Trophoblast cell (in vitro differentiated cells and primary cell): ENCODE measurements around the gene UBR4.
"Not testable (repeated sequence)": the region's sequence is repeated elsewhere in the genome, so short reads cannot be mapped to it uniquely, and the experiment has no call there.

ENCODE experiments used
- DNase-seq, 2 donors: peaks; one replicate each; pipeline ENCODE4 v3.0.0-alpha.2; 2016
- H2AFZ ChIP-seq: 2 replicates; pipeline ENCODE4 v1.6.1; 2013; ENCODE audit warnings: low read length, moderate library complexity, mild to moderate bottlenecking; ENCODE audit not compliant: insufficient read depth, poor library complexity
- H2AK5ac ChIP-seq: 2 replicates; pipeline ENCODE4 v1.6.1; 2013; ENCODE audit warnings: mild to moderate bottlenecking, low read length
- H2BK120ac ChIP-seq: 2 replicates; pipeline ENCODE4 v1.6.1; 2013; ENCODE audit warnings: low read length, mild to moderate bottlenecking, moderate library complexity; ENCODE audit not compliant: insufficient read depth, poor library complexity
- H2BK12ac ChIP-seq: 2 replicates; pipeline ENCODE4 v1.6.1; 2013; ENCODE audit warnings: mild to moderate bottlenecking, low read length, moderate library complexity
- H2BK5ac ChIP-seq: 2 replicates; pipeline ENCODE4 v1.6.1; 2013; ENCODE audit warnings: low read length, low read depth, moderate library complexity, mild to moderate bottlenecking; ENCODE audit not compliant: poor library complexity
- H3K14ac ChIP-seq: 2 replicates; pipeline ENCODE4 v1.6.1; 2013; ENCODE audit warnings: mild to moderate bottlenecking, low read length
- H3K18ac ChIP-seq: 2 replicates; pipeline ENCODE4 v1.6.1; 2013; ENCODE audit warnings: mild to moderate bottlenecking, low read length
- H3K23ac ChIP-seq: 2 replicates; pipeline ENCODE4 v1.6.1; 2013; ENCODE audit warnings: low read length
- H3K27ac ChIP-seq: 2 replicates; pipeline ENCODE4 v1.5.1; 2013; ENCODE audit warnings: low read depth, mild to moderate bottlenecking, inconsistent platforms, low read length, moderate library complexity
- H3K27me3 ChIP-seq: 2 replicates; pipeline ENCODE4 v1.6.1; 2013; ENCODE audit warnings: inconsistent platforms, mild to moderate bottlenecking, low read length, moderate library complexity; ENCODE audit not compliant: insufficient read depth
- H3K36me3 ChIP-seq, 2 experiments: 1 replicate in 1 of 2; 2 replicates in 1 of 2; pipeline ENCODE4 v1.6.1; 2013; ENCODE audit warnings: low read length in 2 of 2, mild to moderate bottlenecking in 2 of 2, moderate library complexity in 1 of 2; ENCODE audit not compliant: insufficient read depth in 2 of 2, control insufficient read depth in 1 of 2
- H3K4ac ChIP-seq: 2 replicates; pipeline ENCODE4 v1.6.1; 2013; ENCODE audit warnings: low read depth, mild to moderate bottlenecking, low read length, moderate library complexity
- H3K4me1 ChIP-seq, 2 experiments: 1 replicate in 1 of 2; 2 replicates in 1 of 2; pipeline ENCODE4 v1.6.1; 2013; ENCODE audit warnings: low read length in 2 of 2, mild to moderate bottlenecking in 2 of 2, moderate library complexity in 1 of 2; ENCODE audit not compliant: insufficient read depth in 2 of 2, control insufficient read depth in 1 of 2
- H3K4me2 ChIP-seq: 2 replicates; pipeline ENCODE4 v1.6.1; 2013; ENCODE audit warnings: inconsistent platforms, mild to moderate bottlenecking, low read length, moderate library complexity
- H3K4me3 ChIP-seq: 2 replicates; pipeline ENCODE4 v1.5.1; 2013; ENCODE audit warnings: mild to moderate bottlenecking, low read depth, low read length, inconsistent platforms
- H3K79me1 ChIP-seq: one replicate; pipeline ENCODE4 v1.6.1; 2013; ENCODE audit warnings: low read length
- H3K79me2 ChIP-seq: 2 replicates; pipeline ENCODE4 v1.6.1; 2013; ENCODE audit warnings: low read length, mild to moderate bottlenecking; ENCODE audit not compliant: control insufficient read depth, insufficient read depth, poor library complexity
- H3K9ac ChIP-seq: 2 replicates; pipeline ENCODE4 v1.6.1; 2013; ENCODE audit warnings: mild to moderate bottlenecking, low read length
- H3K9me3 ChIP-seq: 2 replicates; pipeline ENCODE4 v1.6.1; 2013; ENCODE audit warnings: low read depth, mild to moderate bottlenecking, control low read depth, inconsistent platforms, low read length; ENCODE audit not compliant: insufficient read depth
- H4K12ac ChIP-seq: 2 replicates; pipeline ENCODE4 v1.6.1; 2013; ENCODE audit warnings: low read depth, mild to moderate bottlenecking, low read length, moderate library complexity
- H4K8ac ChIP-seq: 2 replicates; pipeline ENCODE4 v1.6.1; 2013; ENCODE audit warnings: low read depth, mild to moderate bottlenecking, low read length, moderate library complexity
- H4K91ac ChIP-seq: one replicate; pipeline ENCODE4 v1.6.1; 2013; ENCODE audit warnings: low read depth, mild to moderate bottlenecking, low read length, moderate library complexity
- WGBS: extraction: QIAGEN DNeasy Blood & Tissue Kit; methylation state at CpG from one replicate; pipeline ENCODE4 v1.1.7; 2013; ENCODE audit warnings: missing lambda C conversion rate; ENCODE audit not compliant: insufficient read length, insufficient coverage; ENCODE audit errors: extremely low coverage; 5-methylcytosine and 5-hydroxymethylcytosine counted together

The UBR4 gene

DNA sequence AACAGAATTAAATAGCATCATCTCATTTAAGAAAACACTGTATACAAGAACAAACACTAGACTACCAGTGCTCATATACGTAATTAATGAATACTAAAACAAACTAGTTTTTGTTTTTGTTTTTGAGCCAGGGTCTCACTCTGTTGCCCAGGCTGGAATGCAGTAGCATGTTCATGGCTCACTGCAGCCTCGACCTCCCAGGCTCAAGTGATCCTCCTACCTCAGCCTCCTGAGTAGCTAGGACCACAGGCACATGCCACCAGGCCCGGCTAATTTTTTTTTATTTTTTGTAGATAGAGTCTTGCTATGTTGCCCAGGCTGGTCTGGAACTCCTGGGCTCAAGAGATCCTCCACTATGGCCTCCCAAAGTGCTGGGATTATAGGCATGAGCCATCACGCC is 6.5 kb upstream of the UBR4 start:
- not testable (repeated sequence) for H2BK5ac ChIP-seq, H2BK12ac ChIP-seq, H3K18ac ChIP-seq, H2AK5ac ChIP-seq, H4K12ac ChIP-seq, H3K27me3 ChIP-seq, H4K8ac ChIP-seq, H3K9me3 ChIP-seq, H3K23ac ChIP-seq, H3K79me2 ChIP-seq, H3K4me3 ChIP-seq, H3K9ac ChIP-seq, H3K79me1 ChIP-seq, H4K91ac ChIP-seq, H2AFZ ChIP-seq, DNase-seq, H2BK120ac ChIP-seq, H3K4ac ChIP-seq, H3K4me2 ChIP-seq, H3K4me1 ChIP-seq, H3K27ac ChIP-seq, H3K14ac ChIP-seq
- WGBS, result no CpG with 5 or more reads among the region's 4 CpGs
- H3K36me3 ChIP-seq, result peaks cover 19 to 33% of the 10 kb centered on the region in 2 experiments

- Histone ChIP-seq H3K27ac (no peak overlapping the region), H3K18ac (no peak overlapping the region), H3K9ac (no peak overlapping the region), H3K79me2 (peaks cover 12% of the 10 kb centered on the region), H2AFZ (no peak overlapping the region), H3K14ac (no peak overlapping the region), H3K4me2 (no peak overlapping the region), H2AK5ac (no peak overlapping the region), H3K4me3 (no peak overlapping the region), H3K9me3 (no peaks in the 10 kb centered on the region), H3K23ac (no peak overlapping the region), H4K12ac (no peak overlapping the region), H4K91ac (no peak overlapping the region), H3K36me3 (peaks cover 6 to 7% of the 10 kb centered on the region in 2 experiments), H3K4me1 (peaks cover 3 to 4% of the 10 kb centered on the region in 2 experiments), H2BK5ac (no peak overlapping the region), H3K4ac (no peak overlapping the region), H3K27me3 (no peaks in the 10 kb centered on the region), H2BK12ac (no peak overlapping the region), H4K8ac (no peak overlapping the region), H2BK120ac (no peak overlapping the region), H3K79me1 (peaks cover 13% of the 10 kb centered on the region)
- WGBS, result no CpG with 5 or more reads among the region's 1 CpG
- DNase-seq, result no peak
Measured at GRCh38 chr1:19213580-19213979, 3.5 kb upstream of the UBR4 start.

DNA sequence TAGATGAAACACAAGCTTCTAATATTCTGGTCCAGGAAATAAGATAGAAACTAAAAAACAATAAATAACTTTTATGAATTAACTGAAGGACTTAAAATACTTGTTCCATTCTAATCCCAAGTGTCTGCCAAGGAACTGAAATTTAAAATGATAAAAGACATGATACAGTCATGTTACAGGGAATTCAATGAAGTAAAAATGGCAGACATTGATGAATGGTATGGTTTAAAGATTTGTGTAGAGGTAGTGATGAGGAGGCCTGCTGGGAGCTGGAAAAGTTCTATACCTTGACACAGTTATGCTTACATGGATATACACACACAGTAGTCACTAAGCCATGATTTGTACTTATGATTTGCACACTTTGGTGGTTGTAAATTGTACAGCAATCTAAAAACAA is 2.1 kb upstream of the UBR4 start:
- Histone ChIP-seq H4K91ac (no peak overlapping the region), H3K23ac (no peak overlapping the region), H3K27me3 (no peaks in the 10 kb centered on the region), H2BK12ac (no peak overlapping the region), H3K4me3 (no peak overlapping the region), H3K4me1 (peaks cover 3 to 6% of the 10 kb centered on the region in 2 experiments), H2BK120ac (no peak overlapping the region), H3K79me2 (peaks cover 19% of the 10 kb centered on the region), H3K4ac (no peak overlapping the region), H3K79me1 (peaks cover 13% of the 10 kb centered on the region), H3K9me3 (no peaks in the 10 kb centered on the region), H4K12ac (no peak overlapping the region), H3K4me2 (no peak overlapping the region), H3K27ac (no peak overlapping the region), H2AK5ac (no peak overlapping the region), H3K18ac (no peak overlapping the region), H2AFZ (no peak overlapping the region), H2BK5ac (no peak overlapping the region), H3K9ac (no peak overlapping the region), H4K8ac (no peak overlapping the region), H3K14ac (no peak overlapping the region), H3K36me3 (peaks cover 1 to 7% of the 10 kb centered on the region in 2 experiments)
- no peak for DNase-seq

DNA sequence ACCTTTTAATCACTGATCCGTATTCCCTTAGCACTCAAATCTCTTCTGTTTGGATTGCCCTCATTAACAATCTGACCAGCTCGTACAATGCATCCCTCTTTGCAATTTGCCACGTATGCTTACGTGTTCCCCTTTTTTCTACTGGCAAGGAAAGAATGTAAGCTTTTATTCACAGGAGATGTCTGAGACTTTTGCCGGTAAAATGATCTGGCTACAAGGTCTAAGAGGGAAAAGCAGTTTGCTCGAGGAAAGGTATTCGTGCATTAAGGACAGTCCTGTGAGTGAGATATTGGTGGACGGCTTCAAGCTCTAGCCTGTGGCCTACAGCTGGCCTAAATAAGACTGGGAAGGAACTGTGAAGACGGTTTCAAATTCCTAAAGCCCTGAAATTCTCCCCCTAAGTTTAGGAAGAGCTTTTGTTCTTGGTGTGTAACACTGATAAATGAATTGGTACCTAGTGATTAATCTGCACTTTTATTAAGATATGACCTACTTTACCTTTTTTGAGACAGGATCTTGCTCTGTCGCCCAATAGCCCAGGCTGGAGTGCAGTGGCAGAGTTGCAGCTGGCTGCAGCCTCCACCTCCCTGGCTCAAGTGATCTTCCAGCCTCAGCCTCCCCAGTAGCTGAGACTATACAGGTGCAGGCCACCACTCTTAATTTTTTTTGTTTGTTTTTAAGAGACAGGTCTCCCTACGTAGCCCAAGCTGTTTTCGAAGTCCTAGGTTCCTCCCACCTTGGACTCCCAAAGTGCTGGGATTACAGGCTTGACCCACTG is 895 bp upstream of the UBR4 start:
- Histone ChIP-seq H3K4me2 (peak overlapping the region; percentile 73), H3K27me3 (no peaks in the 10 kb centered on the region), H3K27ac (peak overlapping the region; percentile 69), H4K91ac (no peak overlapping the region), H3K9me3 (no peaks in the 10 kb centered on the region), H2AK5ac (no peak overlapping the region), H3K79me1 (peaks cover 13% of the 10 kb centered on the region), H3K23ac (no peak overlapping the region), H2AFZ (no peak overlapping the region), H3K4me3 (peak overlapping the region; percentile 96), H2BK12ac (no peak overlapping the region), H3K14ac (no peak overlapping the region), H2BK5ac (no peak overlapping the region), H4K12ac (peak overlapping the region; percentile 83), H3K4me1 (peaks cover 3 to 6% of the 10 kb centered on the region in 2 experiments), H3K9ac (peak overlapping the region; percentile 94), H3K18ac (no peak overlapping the region), H3K79me2 (peaks cover 26% of the 10 kb centered on the region), H2BK120ac (no peak overlapping the region), H3K36me3 (peaks cover 1 to 4% of the 10 kb centered on the region in 2 experiments), H3K4ac (peak overlapping the region; percentile 65), H4K8ac (peak overlapping the region; percentile 72)
- DNase-seq, result peak in 1 of 2 donors; percentile 16
- WGBS, result no CpG with 5 or more reads among the region's 12 CpGs
